Measurements from ENCODE around the gene REPS1.

GRCh38 chr6:138978229-138978628 lies 9.8 kb downstream of the REPS1 start:
- no peak for TF ChIP-seq CTCF (IDR thresholded peaks at IDR 0.05)
- TF ChIP-seq POLR2AphosphoS5 (IDR thresholded peaks at IDR 0.05; ENCODE audit: low read depth, low read length) = no peak

Data from Panc1 (cell line).